ENCODE measurements around the gene NOTCH1.

DNA sequence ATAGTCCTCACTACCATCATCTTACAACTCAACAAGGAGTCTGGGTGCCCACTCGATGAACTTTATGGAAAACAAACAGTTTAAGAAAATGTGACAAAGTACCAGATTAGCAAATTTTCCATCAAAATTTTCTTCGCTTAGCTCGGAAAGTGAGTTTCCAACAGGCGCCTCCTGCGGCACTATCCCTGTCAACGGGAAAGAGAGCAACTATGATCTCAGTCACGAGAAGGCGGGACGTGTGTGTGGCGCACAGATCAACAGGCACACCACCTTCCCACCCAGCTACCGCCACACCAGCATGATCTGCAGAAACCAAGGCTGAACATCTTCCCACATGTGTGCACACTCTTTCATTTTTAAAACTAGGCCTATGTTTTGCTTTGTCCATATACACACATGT, 92.5 kb downstream of the NOTCH1 start:
- TF ChIP-seq, protein P1, sequence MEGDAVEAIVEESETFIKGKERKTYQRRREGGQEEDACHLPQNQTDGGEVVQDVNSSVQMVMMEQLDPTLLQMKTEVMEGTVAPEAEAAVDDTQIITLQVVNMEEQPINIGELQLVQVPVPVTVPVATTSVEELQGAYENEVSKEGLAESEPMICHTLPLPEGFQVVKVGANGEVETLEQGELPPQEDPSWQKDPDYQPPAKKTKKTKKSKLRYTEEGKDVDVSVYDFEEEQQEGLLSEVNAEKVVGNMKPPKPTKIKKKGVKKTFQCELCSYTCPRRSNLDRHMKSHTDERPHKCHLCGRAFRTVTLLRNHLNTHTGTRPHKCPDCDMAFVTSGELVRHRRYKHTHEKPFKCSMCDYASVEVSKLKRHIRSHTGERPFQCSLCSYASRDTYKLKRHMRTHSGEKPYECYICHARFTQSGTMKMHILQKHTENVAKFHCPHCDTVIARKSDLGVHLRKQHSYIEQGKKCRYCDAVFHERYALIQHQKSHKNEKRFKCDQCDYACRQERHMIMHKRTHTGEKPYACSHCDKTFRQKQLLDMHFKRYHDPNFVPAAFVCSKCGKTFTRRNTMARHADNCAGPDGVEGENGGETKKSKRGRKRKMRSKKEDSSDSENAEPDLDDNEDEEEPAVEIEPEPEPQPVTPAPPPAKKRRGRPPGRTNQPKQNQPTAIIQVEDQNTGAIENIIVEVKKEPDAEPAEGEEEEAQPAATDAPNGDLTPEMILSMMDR (conservative IDR thresholded peaks at IDR 0.05; ENCODE audit: low read depth, low read length) = no peak
- no peak for TF ChIP-seq EZH2 (IDR thresholded peaks at IDR 0.05; ENCODE audit: borderline replicate concordance, low read depth, low read length, poor library complexity, severe bottlenecking)

Data from A673 (cell line).